ENCODE data around the gene ATP1A2. TPM values are rescaled to one million over a fixed set of nuclear protein-coding genes. Genes with fewer than 3 reads are reported as not detected.

Gene ATP1A2
- total RNA-seq, 1 experiment from 2014 or later = not detected

GRCh38 chr1:160144921-160145320 lies 29.4 kb downstream of the ATP1A2 start:
- DNase-seq (ENCODE audit: low spot score) = no peak

DNA sequence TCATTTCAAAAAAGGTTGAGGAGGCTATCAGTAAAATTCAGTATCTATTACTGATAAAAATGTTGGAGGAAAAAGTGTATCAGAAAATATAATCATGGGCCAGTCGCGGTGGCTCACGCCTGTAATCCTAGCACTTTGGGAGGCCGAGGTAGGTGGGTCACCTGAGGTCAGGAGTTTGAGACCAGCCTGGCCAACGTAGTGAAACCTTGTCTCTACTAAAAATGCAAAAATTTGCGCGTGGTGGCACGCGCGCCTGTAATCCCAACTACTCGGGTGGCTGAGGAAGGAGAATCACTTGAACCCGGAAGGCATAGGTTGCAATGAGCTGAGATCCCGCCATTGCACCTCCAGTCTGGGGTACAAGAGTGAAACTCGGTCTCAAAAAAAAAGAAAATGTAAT lies 30.5 kb downstream of the ATP1A2 start:
- DNase-seq (ENCODE audit: low spot score) = no peak

GRCh38 chr1:160148121-160148520 lies 32.6 kb downstream of the ATP1A2 start:
- no peak for DNase-seq (ENCODE audit: low spot score)

DNA sequence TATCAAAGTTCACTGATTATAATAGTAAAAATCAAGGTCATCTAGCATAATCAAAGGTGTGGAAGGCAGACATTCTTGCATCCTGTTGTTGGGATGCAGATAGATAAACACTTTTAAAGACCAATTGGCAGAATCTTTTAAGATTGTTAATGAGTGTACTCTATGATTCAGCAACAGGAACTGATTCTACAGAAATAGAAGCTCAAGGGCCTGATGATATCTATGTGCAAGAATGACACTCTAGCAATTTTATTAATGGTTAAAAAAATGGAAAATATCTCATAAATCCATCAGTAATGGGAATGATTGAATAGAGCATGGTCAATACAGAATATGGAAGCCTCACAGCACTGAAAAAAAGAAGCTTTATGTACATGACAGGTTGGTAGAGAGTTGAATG lies 33.7 kb downstream of the ATP1A2 start:
- DNase-seq (ENCODE audit: low spot score) = no peak

DNA sequence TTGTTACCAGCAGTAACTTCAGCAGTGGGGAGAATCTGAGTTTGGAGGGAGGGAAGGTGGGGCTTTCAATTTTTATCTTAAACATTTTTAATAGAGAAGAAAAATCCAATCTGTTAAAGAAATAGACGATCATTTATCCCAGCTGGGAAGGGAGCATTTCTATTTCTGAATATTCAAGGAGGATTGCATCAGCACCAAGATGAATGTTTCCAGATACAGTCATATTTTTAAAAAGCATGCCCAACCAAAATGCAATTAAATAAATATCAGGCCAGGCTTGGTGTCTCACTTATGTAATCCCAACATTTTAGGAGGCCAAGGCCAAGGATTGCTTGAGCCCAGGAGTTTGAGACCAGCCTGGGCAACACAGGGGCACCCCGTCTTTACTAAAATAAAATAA lies 34.2 kb downstream of the ATP1A2 start:
- no peak for DNase-seq (ENCODE audit: low spot score)

DNA sequence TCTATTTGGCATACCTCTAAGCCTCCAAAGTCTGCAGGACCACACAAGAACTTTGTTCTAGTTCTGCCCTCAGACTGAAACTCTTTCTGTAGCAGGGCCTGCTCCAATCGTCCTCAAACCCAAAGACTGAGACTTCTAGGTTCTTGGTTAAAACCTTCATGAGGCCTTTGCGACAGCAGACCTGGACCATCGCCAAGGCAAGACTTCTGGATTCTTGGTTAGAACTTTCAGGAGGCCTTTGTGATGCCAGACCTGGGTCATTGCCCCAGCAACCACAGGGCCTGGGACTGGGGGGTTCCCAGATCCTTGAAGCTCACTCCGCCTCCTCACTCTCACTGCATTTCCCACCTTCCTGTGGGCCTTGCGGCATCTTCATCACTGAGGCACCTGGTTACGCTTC lies 35.7 kb downstream of the ATP1A2 start, which contains the start of gene ATP1A4:
Gene ATP1A4, plus strand, starts transcription at position 301 of the 400 bp plus-strand sequence. CDS start 438 bp downstream, outside the sequence.
- no peak for DNase-seq (ENCODE audit: low spot score)

GRCh38 chr1:160154790-160155189 lies 39.2 kb downstream of the ATP1A2 start:
- no peak for DNase-seq (ENCODE audit: low spot score)

DNA sequence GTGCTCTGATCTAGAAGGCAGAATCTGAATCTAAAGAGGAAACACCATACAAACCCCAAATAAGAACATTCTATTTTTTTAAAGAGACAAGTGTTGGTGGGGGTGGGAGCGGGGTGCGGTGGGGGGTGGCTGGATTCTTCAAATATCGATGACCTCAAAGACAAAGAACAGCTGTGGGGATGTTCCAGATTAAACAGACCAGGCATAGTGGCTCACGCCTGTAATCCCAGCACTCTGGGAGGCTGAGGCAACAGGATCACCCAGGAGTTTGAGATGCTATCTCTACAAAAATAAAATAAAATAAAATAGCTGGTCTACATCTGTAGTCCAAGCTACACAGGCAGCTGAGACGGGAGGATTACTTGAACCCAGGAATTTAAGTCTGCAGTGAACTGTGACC lies 40.8 kb downstream of the ATP1A2 start:
- DNase-seq (ENCODE audit: low spot score) = no peak

GRCh38 chr1:160157174-160157573 lies 41.6 kb downstream of the ATP1A2 start:
- no peak for DNase-seq (ENCODE audit: low spot score)

DNA sequence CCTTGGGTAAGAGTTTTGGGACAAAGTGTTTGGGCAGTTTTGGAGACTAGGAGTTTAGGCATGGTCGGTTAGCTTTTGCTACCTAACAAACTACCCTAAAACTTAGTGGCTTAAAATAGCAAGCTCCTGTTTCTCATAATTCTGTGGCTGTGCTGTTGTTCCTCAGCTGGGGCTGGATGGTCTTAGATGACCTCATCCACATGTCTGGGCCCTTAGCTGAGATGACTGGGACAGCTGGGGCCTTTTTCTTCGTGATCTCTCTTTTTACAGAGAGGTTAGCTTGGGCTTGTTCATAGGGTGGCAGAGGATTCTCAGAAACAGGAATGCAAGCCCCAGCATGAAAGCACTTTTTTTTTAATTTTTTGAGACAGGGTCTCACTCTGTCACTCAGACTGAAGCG lies 42.5 kb downstream of the ATP1A2 start:
- no peak for DNase-seq (ENCODE audit: low spot score)

GRCh38 chr1:160158534-160158933 lies 43.0 kb downstream of the ATP1A2 start:
- no peak for DNase-seq (ENCODE audit: low spot score)

DNA sequence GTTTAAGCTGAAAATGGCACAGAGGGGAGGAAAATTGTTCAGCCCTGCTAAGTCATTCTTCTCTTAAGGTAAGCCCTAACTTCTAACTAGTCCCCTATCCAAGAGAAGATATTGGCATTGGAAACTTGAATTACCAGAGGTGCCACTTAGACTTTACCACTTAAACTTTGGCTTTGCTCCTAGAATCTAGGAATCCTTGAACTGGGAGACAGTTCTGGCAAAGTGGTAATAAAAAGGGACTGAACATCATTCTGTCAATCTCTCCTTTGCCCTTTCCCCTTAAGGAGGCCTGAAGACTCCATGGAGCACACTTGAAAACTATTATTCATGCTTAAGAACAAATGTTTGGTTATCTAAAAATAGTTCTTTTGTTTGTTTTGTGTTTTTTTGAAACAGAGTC lies 44.3 kb downstream of the ATP1A2 start:
- no peak for DNase-seq (ENCODE audit: low spot score)

- DNase-seq (ENCODE audit: low spot score) = peak; percentile 18
Observed at GRCh38 chr1:160161965-160162705, 46.6 kb downstream of the ATP1A2 start.

- no peak for DNase-seq (ENCODE audit: low spot score)
Observed at GRCh38 chr1:160162931-160163330, 47.4 kb downstream of the ATP1A2 start.

DNA sequence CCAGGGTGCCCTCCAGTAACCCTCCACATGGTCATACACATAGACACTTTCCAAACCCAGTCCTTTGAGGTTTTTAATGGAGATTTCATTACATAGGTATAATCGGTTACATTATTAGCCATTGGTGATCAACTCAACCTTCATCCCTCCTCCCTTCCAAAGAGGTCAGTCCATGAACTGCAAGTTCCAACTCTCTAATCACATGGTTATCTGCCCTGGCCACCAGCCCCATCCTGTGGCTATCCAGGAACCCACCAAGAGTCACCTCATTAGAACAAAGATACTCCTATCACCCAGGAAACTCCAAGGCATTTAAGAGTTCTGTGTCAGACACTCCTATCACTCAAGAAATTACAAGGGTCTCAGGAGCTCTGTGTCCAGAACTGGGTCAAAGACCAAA lies 48.1 kb downstream of the ATP1A2 start:
- DNase-seq (ENCODE audit: low spot score) = peak; percentile 19

- DNase-seq (ENCODE audit: low spot score) = no peak
Observed at GRCh38 chr1:160164121-160164520, 48.6 kb downstream of the ATP1A2 start.

DNA sequence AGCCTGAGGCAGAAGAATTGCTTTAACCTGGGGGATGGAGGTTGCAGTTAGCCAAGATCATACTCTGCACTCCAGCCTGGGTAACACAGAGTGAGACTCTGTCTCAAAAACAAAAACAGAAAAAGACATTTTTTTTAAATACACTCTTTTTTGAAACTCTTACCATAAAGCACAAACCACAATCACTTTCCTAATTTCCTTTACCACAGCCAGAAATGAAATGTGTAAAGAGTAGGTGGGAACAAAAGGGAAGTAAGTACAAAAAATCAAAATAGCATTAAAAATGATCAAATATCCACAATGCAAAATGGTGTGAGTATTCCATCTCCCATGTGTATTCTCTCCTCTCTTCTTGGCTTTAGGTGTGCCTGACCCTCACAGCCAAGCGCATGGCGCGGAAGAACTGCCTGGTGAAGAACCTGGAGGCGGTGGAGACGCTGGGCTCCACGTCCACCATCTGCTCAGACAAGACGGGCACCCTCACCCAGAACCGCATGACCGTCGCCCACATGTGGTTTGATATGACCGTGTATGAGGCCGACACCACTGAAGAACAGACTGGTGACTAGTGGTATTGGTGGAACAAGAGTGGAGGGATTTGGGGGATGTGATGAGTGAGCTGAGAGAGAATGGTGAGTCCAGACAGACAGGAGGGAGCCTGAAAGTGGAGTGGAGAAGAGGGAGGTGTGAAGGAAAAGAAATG lies 50.8 kb downstream of the ATP1A2 start:
- no peak for DNase-seq (ENCODE audit: low spot score)

DNA sequence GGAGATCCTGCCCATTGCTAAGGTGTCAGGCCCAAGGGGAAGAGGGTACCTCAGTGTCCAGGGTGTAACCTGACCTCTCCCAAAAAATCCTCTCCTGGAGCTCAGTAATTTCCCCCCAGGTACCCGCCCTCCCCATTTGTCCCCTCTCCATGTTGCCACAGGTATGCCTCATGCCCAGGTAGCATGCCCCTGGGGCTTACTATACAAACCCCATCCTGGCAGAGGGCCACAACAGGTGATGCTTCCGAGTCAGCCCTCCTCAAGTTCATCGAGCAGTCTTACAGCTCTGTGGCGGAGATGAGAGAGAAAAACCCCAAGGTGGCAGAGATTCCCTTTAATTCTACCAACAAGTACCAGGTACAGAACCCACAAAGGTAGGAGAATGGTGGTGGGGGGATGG lies 51.5 kb downstream of the ATP1A2 start:
- DNase-seq (ENCODE audit: low spot score) = no peak

GRCh38 chr1:160167580-160167979 lies 52.0 kb downstream of the ATP1A2 start:
- no peak for DNase-seq (ENCODE audit: low spot score)

GRCh38 chr1:160168016-160168415 lies 52.5 kb downstream of the ATP1A2 start:
- no peak for DNase-seq (ENCODE audit: low spot score)

DNA sequence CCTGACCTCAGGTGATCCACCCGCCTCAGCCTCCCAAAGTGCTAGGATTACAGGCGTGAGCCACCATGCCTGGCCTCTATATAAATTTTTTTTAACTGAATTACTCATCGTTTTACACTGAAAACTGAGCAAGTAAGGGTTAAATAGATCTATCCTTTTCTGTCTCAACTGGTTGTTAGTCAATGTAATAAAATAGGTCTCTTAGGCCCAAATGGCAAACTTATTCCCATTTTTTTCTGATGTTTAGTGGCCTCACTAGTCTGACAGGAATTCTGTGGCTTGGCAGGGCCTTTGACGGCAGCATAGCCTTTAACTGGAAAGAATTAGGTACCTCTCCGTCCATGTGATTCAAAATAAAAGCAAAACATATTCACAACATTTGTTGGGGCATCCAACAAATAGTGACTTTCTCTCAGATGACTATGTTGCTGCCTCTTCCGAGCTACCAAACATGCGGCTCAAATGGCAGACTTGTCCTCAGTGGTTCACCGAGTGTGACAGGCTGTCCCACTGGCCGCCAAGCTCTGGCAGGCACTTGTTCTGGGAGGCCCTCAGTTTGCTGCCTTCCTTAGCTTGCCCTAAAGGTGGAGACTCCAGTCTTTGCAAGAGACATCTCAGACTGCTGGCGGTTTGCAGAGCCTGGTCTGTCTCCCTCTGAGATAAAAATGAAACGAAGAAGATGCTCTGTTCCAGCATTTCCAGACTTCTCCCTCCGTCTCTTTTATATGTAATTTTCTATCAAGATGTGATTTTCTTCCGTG lies 53.2 kb downstream of the ATP1A2 start:
- DNase-seq (ENCODE audit: low spot score) = no peak

Data from HT-29 (cell line).